Endothelial cell of umbilical vein (primary cell): ENCODE results near the gene FSTL4. TPM values are rescaled to one million over a fixed set of nuclear protein-coding genes. Genes with fewer than 3 reads are reported as not detected.

Experiments
- BruUV-seq: library from RNA; stranded (reverse); fragments of 400-500 nt; replicated peaks from 2 replicates; lab custom pipeline; 2021; lab: Mats Ljungman, UMichigan
- CTCF ChIA-PET: fragments of 300-600, 350-600 bp; sonication (Branson Sonifier 250); formaldehyde crosslinking; loops from one replicate; lab custom pipeline; 2021; ENCODE audit warnings: antibody characterized with exemption, inconsistent platforms; lab: Charles Lee
- POLR2A ChIA-PET: fragments of 300-600, 350-600 bp; sonication (Branson Sonifier 250); formaldehyde crosslinking; loops from one replicate; lab custom pipeline; 2021; ENCODE audit warnings: antibody characterized with exemption, inconsistent platforms; lab: Charles Lee
- DNase-seq: peaks from one replicate; pipeline ENCODE4 v3.0.0-alpha.2; 2011; ENCODE audit warnings: low read depth, low spot score
- FAIRE-seq: peaks from 2 replicates; lab custom pipeline; 2011; peaks lifted over from hg19 to GRCh38; lab: Jason Lieb, UNC
- H2AFZ ChIP-seq: 2 replicates; pipeline ENCODE4 v1.6.0; 2012; ENCODE audit warnings: low read depth, low read length, control low read depth, inconsistent platforms
- H3K27ac ChIP-seq: 2 replicates; pipeline ENCODE4 v1.5.1; 2011; ENCODE audit warnings: low read depth, mild to moderate bottlenecking, control low read depth, low read length, moderate library complexity; ENCODE audit not compliant: insufficient read depth
- H3K27me3 ChIP-seq, 2 experiments: 2 replicates each; pipeline versions ENCODE4 v1.6.0 to v1.6.1; 2011; ENCODE audit warnings: low read length in 2 of 2, mixed read lengths in 1 of 2; ENCODE audit not compliant: control insufficient read depth in 2 of 2, insufficient read depth in 2 of 2
- H3K36me3 ChIP-seq, 2 experiments: 2 replicates in 1 of 2; 3 replicates in 1 of 2; pipeline ENCODE4 v1.5.1; 2011; ENCODE audit warnings: low read length in 2 of 2, mild to moderate bottlenecking in 1 of 2, moderate library complexity in 1 of 2; ENCODE audit not compliant: control insufficient read depth in 2 of 2, insufficient read depth in 2 of 2; ENCODE audit errors: extremely low read depth in 1 of 2
- H3K4me1 ChIP-seq: 3 replicates; pipeline ENCODE4 v1.5.1; 2011; ENCODE audit warnings: mild to moderate bottlenecking, low read length; ENCODE audit not compliant: control insufficient read depth, insufficient read depth; ENCODE audit errors: extremely low read depth
- H3K4me2 ChIP-seq: 2 replicates; pipeline ENCODE4 v1.6.1; 2011; ENCODE audit warnings: low read length, control low read depth, mixed read lengths; ENCODE audit not compliant: insufficient read depth
- H3K4me3 ChIP-seq, 3 experiments: fragments of 200-600 bp in 1 of 3; sonication (generic), shearing (Covaris generic) in 1 of 3; replicated peaks in 1 of 3; 2 replicates each; pipeline ENCODE4 v1.5.1; 2011 to 2016; ENCODE audit warnings: control low read depth in 3 of 3, low read length in 3 of 3, mild to moderate bottlenecking in 2 of 3, inconsistent platforms in 1 of 3, low read depth in 1 of 3, moderate library complexity in 1 of 3; ENCODE audit not compliant: insufficient read depth in 1 of 3
- H3K79me2 ChIP-seq: 2 replicates; pipeline ENCODE4 v1.6.0; 2012; ENCODE audit warnings: low read length, inconsistent platforms; ENCODE audit not compliant: control insufficient read depth, insufficient read depth
- H3K9ac ChIP-seq: replicated peaks from 2 replicates; pipeline ENCODE3; 2011; ENCODE audit warnings: low read length, control low read depth; ENCODE audit not compliant: insufficient read depth; ENCODE audit errors: extremely low read depth
- H3K9me1 ChIP-seq: replicated peaks from 3 replicates; pipeline ENCODE4 v1.6.0; 2011; ENCODE audit warnings: mild to moderate bottlenecking, low read length; ENCODE audit not compliant: control insufficient read depth, insufficient read depth; ENCODE audit errors: extremely low read depth
- H3K9me3 ChIP-seq: replicated peaks from 2 replicates; pipeline ENCODE4 v1.5.1; 2012; ENCODE audit warnings: low read length, inconsistent platforms; ENCODE audit not compliant: control insufficient read depth, insufficient read depth
- H4K20me1 ChIP-seq: replicated peaks from 2 replicates; pipeline ENCODE3; 2011; ENCODE audit warnings: mild to moderate bottlenecking, low read length; ENCODE audit not compliant: control insufficient read depth, insufficient read depth; ENCODE audit errors: extremely low read depth
- EZH2 ChIP-seq: IDR thresholded peaks from 2 replicates; pipeline ENCODE4 v1.6.1; 2012; ENCODE audit warnings: borderline replicate concordance, low read depth, mild to moderate bottlenecking, moderate library complexity, low read length, inconsistent platforms; ENCODE audit not compliant: severe bottlenecking
- FOS ChIP-seq: IDR thresholded peaks from 2 replicates; pipeline ENCODE4 v1.6.1; 2011; ENCODE audit warnings: mild to moderate bottlenecking, low read length, moderate library complexity, borderline replicate concordance; ENCODE audit not compliant: insufficient read depth
- GATA2 ChIP-seq: IDR thresholded peaks from 2 replicates; pipeline ENCODE4 v1.7.0; 2011; ENCODE audit warnings: low read depth, mild to moderate bottlenecking, moderate library complexity, mixed read lengths, low read length; ENCODE audit not compliant: insufficient read length, insufficient read depth
- JUN ChIP-seq: IDR thresholded peaks from 2 replicates; pipeline ENCODE4 v1.6.1; 2011; ENCODE audit warnings: borderline replicate concordance, low read depth; ENCODE audit not compliant: insufficient read length, insufficient read depth
- MYC ChIP-seq: IDR thresholded peaks from one replicate; pipeline ENCODE4 v1.6.1; 2011; ENCODE audit warnings: mild to moderate bottlenecking, low read depth, low read length
- POLR2A ChIP-seq: IDR thresholded peaks from 2 replicates; pipeline ENCODE4 v1.6.1; 2012; ENCODE audit warnings: low read depth, mild to moderate bottlenecking, control low read depth, low read length
- POLR2AphosphoS5 ChIP-seq: IDR thresholded peaks from 2 replicates; pipeline ENCODE4 v1.6.1; 2012; ENCODE audit warnings: low read depth, mild to moderate bottlenecking, control low read depth, low read length, moderate library complexity; ENCODE audit not compliant: insufficient read depth
- dilution Hi-C: fragments of 300-500 bp; cut with MboI; formaldehyde crosslinking; loops from one replicate; pipeline ENCODE4 v1.15.0; 2019; ENCODE audit warnings: low sequenced_read_pairs; ENCODE audit not compliant: extremely low pct_ligation_motif_present
- intact Hi-C: fragments of 100-400 bp; cut with micrococcal nuclease; formaldehyde crosslinking; loops from one replicate; pipeline ENCODE4 v1.10.0; 2022
- polyA plus RNA-seq, 4 experiments: library from polyadenylated mRNA; depleted of rRNA in 3 of 4; stranded (reverse) in 3 of 4; unstranded in 1 of 4; fragments of >200 nt; gene quantifications; 2 replicates each; pipeline versions ENCODE4 v1.2.1 to v1.2.3, GENCODE V29; 2011 to 2012; ENCODE audit warnings: missing spikeins in 1 of 4
- total RNA-seq: library from RNA; stranded (reverse); gene quantifications from 2 replicates; pipeline ENCODE4 v1.2.3, GENCODE V29; 2021
- TF ChIP-seq, protein P1 (sequence below): IDR thresholded peaks from 2 replicates; pipeline ENCODE4 v1.6.1; 2011; ENCODE audit not compliant: insufficient read depth, insufficient read length
- TF ChIP-seq, protein P2 (sequence below), 2 donors: IDR thresholded peaks; 1 replicate in 1 of 2; 2 replicates in 1 of 2; pipeline ENCODE4 v1.5.1; 2011; ENCODE audit warnings: low read length in 2 of 2, mild to moderate bottlenecking in 2 of 2, moderate library complexity in 2 of 2, control low read depth in 1 of 2, inconsistent platforms in 1 of 2, low read depth in 1 of 2; ENCODE audit not compliant: insufficient read depth in 1 of 2; ENCODE audit errors: extremely low read depth in 1 of 2

FSTL4 gene
- total and polyA plus RNA-seq, 2 donors (not counting 3 experiments of a cell fraction or from before 2014, with no cell fraction given): 0.18 TPM; not detected in 1

DNA sequence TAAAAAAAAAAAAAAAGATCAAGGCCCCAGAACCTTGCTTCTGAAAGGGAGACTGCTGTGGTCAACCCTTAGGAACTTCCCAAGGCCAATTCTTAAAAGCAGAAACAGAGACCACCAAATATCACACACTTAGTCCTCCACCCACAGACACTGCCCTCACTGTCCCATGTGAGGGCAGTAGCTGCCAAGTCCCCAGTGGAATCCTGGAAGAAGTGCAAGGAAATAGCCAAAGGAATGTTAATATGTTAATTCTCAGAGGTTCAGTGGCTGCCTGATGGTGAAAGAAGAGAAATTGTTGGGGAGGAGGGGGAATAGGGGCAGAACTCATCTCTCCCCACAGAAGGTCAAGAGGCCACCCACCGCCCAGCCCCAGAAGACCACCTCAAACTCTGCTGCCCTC, 23.1 kb downstream of the FSTL4 start:
- DNase-seq: no peak
- intact Hi-C loops (no loop called here), dilution Hi-C loops (no loop called here)
- Histone ChIP-seq H3K4me2 (no peak overlapping the region), H4K20me1 (no peaks in the 10 kb centered on the region), H3K9me3 (no peaks in the 10 kb centered on the region), H2AFZ (no peak overlapping the region), H3K27ac (no peak overlapping the region), H3K27me3 (no peaks in the 10 kb centered on the region), H3K79me2 (no peaks in the 10 kb centered on the region), H3K36me3 (no peaks in the 10 kb centered on the region), H3K9ac (no peak overlapping the region), H3K9me1 (no peaks in the 10 kb centered on the region), H3K4me1 (no peaks in the 10 kb centered on the region), H3K4me3 (no peak overlapping the region)
- BruUV-seq: no TSS peak
- ChIA-PET POLR2A (no interaction called here), CTCF (no interaction called here)
- no peak for FAIRE-seq
- TF ChIP-seq, protein P1, sequence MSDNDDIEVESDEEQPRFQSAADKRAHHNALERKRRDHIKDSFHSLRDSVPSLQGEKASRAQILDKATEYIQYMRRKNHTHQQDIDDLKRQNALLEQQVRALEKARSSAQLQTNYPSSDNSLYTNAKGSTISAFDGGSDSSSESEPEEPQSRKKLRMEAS: no peak
- TF ChIP-seq JUN: no peak
- no peak for TF ChIP-seq GATA2
- TF ChIP-seq FOS: no peak
- no peak for TF ChIP-seq EZH2
- TF ChIP-seq, protein P2, sequence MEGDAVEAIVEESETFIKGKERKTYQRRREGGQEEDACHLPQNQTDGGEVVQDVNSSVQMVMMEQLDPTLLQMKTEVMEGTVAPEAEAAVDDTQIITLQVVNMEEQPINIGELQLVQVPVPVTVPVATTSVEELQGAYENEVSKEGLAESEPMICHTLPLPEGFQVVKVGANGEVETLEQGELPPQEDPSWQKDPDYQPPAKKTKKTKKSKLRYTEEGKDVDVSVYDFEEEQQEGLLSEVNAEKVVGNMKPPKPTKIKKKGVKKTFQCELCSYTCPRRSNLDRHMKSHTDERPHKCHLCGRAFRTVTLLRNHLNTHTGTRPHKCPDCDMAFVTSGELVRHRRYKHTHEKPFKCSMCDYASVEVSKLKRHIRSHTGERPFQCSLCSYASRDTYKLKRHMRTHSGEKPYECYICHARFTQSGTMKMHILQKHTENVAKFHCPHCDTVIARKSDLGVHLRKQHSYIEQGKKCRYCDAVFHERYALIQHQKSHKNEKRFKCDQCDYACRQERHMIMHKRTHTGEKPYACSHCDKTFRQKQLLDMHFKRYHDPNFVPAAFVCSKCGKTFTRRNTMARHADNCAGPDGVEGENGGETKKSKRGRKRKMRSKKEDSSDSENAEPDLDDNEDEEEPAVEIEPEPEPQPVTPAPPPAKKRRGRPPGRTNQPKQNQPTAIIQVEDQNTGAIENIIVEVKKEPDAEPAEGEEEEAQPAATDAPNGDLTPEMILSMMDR (IDR thresholded peaks at IDR 0.05; ENCODE audit: extremely low read depth in 1 of 2, insufficient read depth in 1 of 2, low read depth in 1 of 2, low read length in 2 of 2): no peak
- TF ChIP-seq POLR2AphosphoS5: no peak
- no peak for TF ChIP-seq MYC
- TF ChIP-seq POLR2A: no peak
